H1 (cell line): ENCODE measurements around the gene TFAP2E. TPM values are rescaled to one million over a fixed set of nuclear protein-coding genes. Genes with fewer than 3 reads are reported as not detected.
A peak's percentile ranks its signal among the peaks of the same experiment; 100 is the strongest.

Source experiments
- CTCF ChIA-PET: fragments of 300-600 bp; sonication (Branson Sonifier 250); formaldehyde crosslinking; loops from one replicate; lab custom pipeline; 2021; ENCODE audit not compliant: partially characterized antibody; lab: Charles Lee
- POLR2A ChIA-PET: fragments of 300-600 bp; sonication (Branson Sonifier 250); formaldehyde crosslinking; loops from one replicate; lab custom pipeline; 2021; ENCODE audit warnings: inconsistent platforms; ENCODE audit not compliant: partially characterized antibody; lab: Charles Lee
- DNase-seq, 2 experiments: peaks; one replicate each; pipeline versions ENCODE4 v3.0.0 to v3.0.0-alpha.2; 2010 to 2022; ENCODE audit warnings: low spot score in 2 of 2, low read depth in 1 of 2, mixed read lengths in 1 of 2
- FAIRE-seq: peaks from 2 replicates; lab custom pipeline; 2011; peaks lifted over from hg19 to GRCh38; lab: Jason Lieb, UNC
- H2AFZ ChIP-seq: 2 replicates; pipeline ENCODE4 v1.8.1; 2012; ENCODE audit warnings: low read length, inconsistent platforms
- H2AK5ac ChIP-seq: 2 replicates; pipeline ENCODE4 v1.6.1; 2013; ENCODE audit warnings: low read depth, low read length
- H2BK120ac ChIP-seq: replicated peaks from 2 replicates; pipeline ENCODE3; 2013; ENCODE audit warnings: low read depth, low read length, inconsistent platforms
- H2BK12ac ChIP-seq: 2 replicates; pipeline ENCODE4 v1.6.1; 2013; ENCODE audit warnings: low read depth, low read length
- H2BK15ac ChIP-seq: 2 replicates; pipeline ENCODE4 v1.6.1; 2013; ENCODE audit warnings: low read length
- H2BK20ac ChIP-seq: 2 replicates; pipeline ENCODE4 v1.6.1; 2013; ENCODE audit warnings: low read length
- H2BK5ac ChIP-seq: 2 replicates; pipeline ENCODE4 v1.6.1; 2013; ENCODE audit warnings: low read depth, low read length
- H3K14ac ChIP-seq: 2 replicates; pipeline ENCODE4 v1.6.1; 2013; ENCODE audit warnings: inconsistent platforms; ENCODE audit not compliant: insufficient read length
- H3K18ac ChIP-seq: 2 replicates; pipeline ENCODE4 v1.6.1; 2013; ENCODE audit warnings: low read length; ENCODE audit errors: extremely low read depth
- H3K23ac ChIP-seq: 2 replicates; pipeline ENCODE4 v1.6.1; 2013; ENCODE audit warnings: inconsistent platforms; ENCODE audit not compliant: insufficient read length
- H3K23me2 ChIP-seq: 2 replicates; pipeline ENCODE4 v1.6.1; 2013; ENCODE audit warnings: low read depth, low read length
- H3K27ac ChIP-seq: 2 replicates; pipeline ENCODE4 v1.6.1; 2011; ENCODE audit warnings: low read depth, low read length, inconsistent platforms
- H3K27me3 ChIP-seq, 4 experiments: replicated peaks in 1 of 4; 1 replicate in 1 of 4; 2 replicates in 3 of 4; pipeline versions ENCODE4 v1.6.1 to v1.8.1; 2011 to 2013; ENCODE audit warnings: low read length in 3 of 4, mild to moderate bottlenecking in 3 of 4, inconsistent platforms in 2 of 4, mixed read lengths in 2 of 4, moderate library complexity in 1 of 4; ENCODE audit not compliant: control insufficient read depth in 3 of 4, insufficient read depth in 3 of 4; ENCODE audit errors: extremely low read depth in 1 of 4
- H3K36me3 ChIP-seq, 4 experiments: 2 replicates each; pipeline versions ENCODE4 v1.6.1 to v1.8.1; 2011 to 2013; ENCODE audit warnings: mild to moderate bottlenecking in 4 of 4, low read length in 3 of 4, moderate library complexity in 2 of 4, control low read depth in 1 of 4, inconsistent platforms in 1 of 4; ENCODE audit not compliant: insufficient read depth in 4 of 4, control insufficient read depth in 2 of 4
- H3K4ac ChIP-seq: replicated peaks from 2 replicates; pipeline ENCODE3; 2013; ENCODE audit warnings: low read length, low read depth, mixed read lengths, inconsistent platforms; ENCODE audit not compliant: insufficient read length
- H3K4me1 ChIP-seq, 4 experiments: replicated peaks in 1 of 4; 1 replicate in 1 of 4; 2 replicates in 3 of 4; pipeline versions ENCODE4 v1.6.1 to v1.8.1; 2011 to 2013; ENCODE audit warnings: low read length in 3 of 4, inconsistent platforms in 2 of 4, mixed read lengths in 1 of 4; ENCODE audit not compliant: insufficient read depth in 4 of 4, control insufficient read depth in 3 of 4
- H3K4me2 ChIP-seq, 2 experiments: 2 replicates each; pipeline versions ENCODE4 v1.6.1 to v1.8.1; 2011 to 2013; ENCODE audit warnings: low read depth in 2 of 2, low read length in 2 of 2, control low read depth in 1 of 2, inconsistent platforms in 1 of 2, mild to moderate bottlenecking in 1 of 2; ENCODE audit not compliant: insufficient read depth in 1 of 2
- H3K4me3 ChIP-seq, 4 experiments: fragments of 200-600, 300-600 bp in 1 of 4; sonication (generic), shearing (Covaris generic), sonication (Bioruptor Twin) in 1 of 4; 2 replicates each; pipeline versions ENCODE4 v1.5.1 to v1.8.1; 2011 to 2016; ENCODE audit warnings: low read length in 4 of 4, low read depth in 3 of 4, control low read depth in 2 of 4, inconsistent platforms in 2 of 4, mild to moderate bottlenecking in 2 of 4, mixed read lengths in 1 of 4, moderate library complexity in 1 of 4; ENCODE audit not compliant: insufficient read depth in 2 of 4; ENCODE audit errors: extremely low read depth in 1 of 4
- H3K56ac ChIP-seq: replicated peaks from 2 replicates; pipeline ENCODE3; 2013; ENCODE audit warnings: low read depth, mild to moderate bottlenecking, mixed read lengths, low read length, inconsistent platforms; ENCODE audit not compliant: insufficient read length
- H3K79me1 ChIP-seq: 2 replicates; pipeline ENCODE4 v1.6.1; 2013; ENCODE audit warnings: low read depth, low read length, control low read depth
- H3K79me2 ChIP-seq, 2 experiments: 2 replicates each; pipeline versions ENCODE4 v1.6.1 to v1.8.1; 2012 to 2013; ENCODE audit warnings: low read length in 2 of 2, mild to moderate bottlenecking in 2 of 2, inconsistent platforms in 1 of 2; ENCODE audit not compliant: insufficient read depth in 2 of 2, control insufficient read depth in 1 of 2
- H3K9ac ChIP-seq, 4 experiments: replicated peaks in 1 of 4; 1 replicate in 1 of 4; 2 replicates in 3 of 4; pipeline versions ENCODE4 v1.6.1 to v1.8.1; 2011 to 2013; ENCODE audit warnings: low read depth in 3 of 4, low read length in 3 of 4, control low read depth in 2 of 4, mild to moderate bottlenecking in 2 of 4, moderate library complexity in 2 of 4, inconsistent platforms in 1 of 4; ENCODE audit errors: extremely low read depth in 1 of 4
- H3K9me3 ChIP-seq, 2 experiments: 2 replicates each; pipeline versions ENCODE4 v1.6.1 to v1.8.1; 2012 to 2013; ENCODE audit warnings: mild to moderate bottlenecking in 2 of 2, moderate library complexity in 2 of 2, control low read depth in 1 of 2, inconsistent platforms in 1 of 2, low read depth in 1 of 2, low read length in 1 of 2, mixed read lengths in 1 of 2; ENCODE audit not compliant: insufficient read depth in 2 of 2
- H4K20me1 ChIP-seq, 2 experiments: replicated peaks in 1 of 2; 2 replicates each; pipeline versions ENCODE3 to v1.8.1; 2011 to 2013; ENCODE audit warnings: inconsistent platforms in 2 of 2, low read length in 2 of 2, mild to moderate bottlenecking in 1 of 2; ENCODE audit not compliant: insufficient read depth in 2 of 2, control insufficient read depth in 1 of 2
- H4K5ac ChIP-seq: 2 replicates; pipeline ENCODE4 v1.6.1; 2013; ENCODE audit warnings: low read length, low read depth, mixed read lengths, inconsistent platforms; ENCODE audit not compliant: insufficient read length
- H4K8ac ChIP-seq: 2 replicates; pipeline ENCODE4 v1.8.0; 2013; ENCODE audit warnings: mild to moderate bottlenecking, moderate library complexity, low read length, inconsistent platforms; ENCODE audit not compliant: insufficient read depth; ENCODE audit errors: extremely low read depth
- H4K91ac ChIP-seq: replicated peaks from 2 replicates; pipeline ENCODE3; 2013; ENCODE audit warnings: low read length, mixed read lengths, inconsistent platforms; ENCODE audit not compliant: insufficient read length
- CTCF ChIP-seq, 3 experiments: IDR thresholded peaks; 1 replicate in 2 of 3; 2 replicates in 1 of 3; pipeline versions ENCODE4 v1.5.1 to v1.6.1; 2011; ENCODE audit warnings: low read length in 3 of 3, mild to moderate bottlenecking in 3 of 3, inconsistent platforms in 2 of 3, low read depth in 1 of 3, moderate library complexity in 1 of 3; ENCODE audit not compliant: insufficient read depth in 1 of 3; ENCODE audit errors: control extremely low read depth in 1 of 3
- NRF1 ChIP-seq: IDR thresholded peaks from 2 replicates; pipeline ENCODE4 v1.6.1; 2011; ENCODE audit warnings: mild to moderate bottlenecking, low read depth, low read length, improper control_type of control experiment
- POLR2AphosphoS5 ChIP-seq: IDR thresholded peaks from 2 replicates; pipeline ENCODE4 v1.6.1; 2011; ENCODE audit warnings: low read depth, low read length
- RAD21 ChIP-seq, 2 experiments: IDR thresholded peaks in 1 of 2; conservative IDR thresholded peaks in 1 of 2; 2 replicates each; pipeline ENCODE4 v1.6.1; 2011; ENCODE audit warnings: low read depth in 2 of 2, low read length in 2 of 2, improper control_type of control experiment in 1 of 2, inconsistent platforms in 1 of 2, mild to moderate bottlenecking in 1 of 2, moderate library complexity in 1 of 2
- TAF1 ChIP-seq: IDR thresholded peaks from 2 replicates; pipeline ENCODE4 v1.6.1; 2011; ENCODE audit warnings: mild to moderate bottlenecking, low read depth, low read length
- TEAD4 ChIP-seq: IDR thresholded peaks from 2 replicates; pipeline ENCODE4 v1.6.1; 2012; ENCODE audit warnings: low read depth, low read length, inconsistent platforms, mixed read lengths
- WGBS, 2 experiments: shearing (Covaris generic) in 1 of 2; methylation state at CpG; one replicate each; pipeline versions ENCODE4 v1.1.6 to v1.1.7; 2013 to 2015; ENCODE audit warnings: low lambda C conversion rate in 2 of 2, mixed read lengths in 2 of 2, inconsistent platforms in 1 of 2, low coverage in 1 of 2, missing lambda C conversion rate in 1 of 2; ENCODE audit not compliant: insufficient replicate concordance in 2 of 2, insufficient coverage in 1 of 2, insufficient read length in 1 of 2; ENCODE audit errors: extremely low coverage in 1 of 2, missing lambda C conversion rate in 1 of 2; 5-methylcytosine and 5-hydroxymethylcytosine counted together
- polyA plus RNA-seq, 7 experiments: library from polyadenylated mRNA; depleted of rRNA in 3 of 7; stranded (reverse) in 5 of 7; unstranded in 2 of 7; fragments of >200 nt in 5 of 7; fragments of 200-250 nt in 2 of 7; gene quantifications; 1 replicate in 5 of 7; 2 replicates in 1 of 7; 4 replicates in 1 of 7; pipeline versions ENCODE4 v1.2.1 to v1.2.3, GENCODE V29; 2011 to 2013; ENCODE audit warnings: missing spikeins in 2 of 7, mixed read lengths in 2 of 7
- total RNA-seq: library from RNA; stranded (reverse); fragmentation: NEBNext Ultra II Directional; extraction: Animal tissue kit (Norgen Biotek cat#: 25700); gene quantifications from 2 replicates; pipeline ENCODE4 v1.2.1, GENCODE V29; 2021

TFAP2E gene
- total and polyA plus RNA-seq, 2 of the 8 experiments (the other 6 are each of a cell fraction or from before 2014, with no cell fraction given): 0.24 to 0.50 TPM

GRCh38 chr1:35568975-35569395 lies 4.1 kb upstream of the TFAP2E start:
- H3K79me1 ChIP-seq: no peaks in the 10 kb centered on the region
- peak; percentile 99 for FAIRE-seq
- peaks cover 2 to 18% of the 10 kb centered on the region in 2 experiments for H4K20me1 ChIP-seq
- no peak overlapping the region for H3K9ac ChIP-seq
- no peaks in the 10 kb centered on the region for H3K9me3 ChIP-seq
- no peak overlapping the region for H4K8ac ChIP-seq
- H3K4me3 ChIP-seq: no peak overlapping the region
- 28% methylated on average over 4 of the region's 4 CpGs; no CpG with 5 or more reads in 1 of the 2 experiments for WGBS, 2 experiments
- H3K27me3 ChIP-seq: peaks cover 25 to 47% (median 38%) of the 10 kb centered on the region in 4 experiments
- H2BK5ac ChIP-seq: no peak overlapping the region
- H3K18ac ChIP-seq: no peak overlapping the region
- no peak overlapping the region for H2AFZ ChIP-seq
- H3K36me3 ChIP-seq: peaks cover 0 to 14% (median 4%) of the 10 kb centered on the region in 4 experiments; a peak in 5 of 8 replicates
- H3K4ac ChIP-seq: no peak overlapping the region
- H3K23ac ChIP-seq: no peak overlapping the region
- POLR2A ChIA-PET: interaction anchor here (0.6 to 3.2 kb wide), 10 partner anchors 8 to 180 kb away, joined by 3 to 12 read pairs (median 5); partner anchors contain the start of genes C1orf216 and KIAA0319L
- H3K56ac ChIP-seq: no peak overlapping the region
- TF ChIP-seq POLR2AphosphoS5 (peak; percentile 26; the same call in 1 of the 2 replicates), RAD21 (IDR thresholded peaks at IDR 0.05 in 1 of 2, conservative IDR thresholded peaks at IDR 0.05 in 1 of 2; ENCODE audit: low read depth in 2 of 2, low read length in 2 of 2) (peak; percentile 96), TEAD4 (0 out of 2 replicates have a peak, but pooled peaks have one; percentile 11), TAF1 (no peak), CTCF (IDR thresholded peaks at IDR 0.05; ENCODE audit: control extremely low read depth in 1 of 3, insufficient read depth in 1 of 3, low read depth in 1 of 3, low read length in 3 of 3) (peak; percentile 84 to 96 (median 94)), NRF1 (no peak)
- H2BK12ac ChIP-seq: no peak overlapping the region
- H4K5ac ChIP-seq: no peak overlapping the region
- H3K4me1 ChIP-seq: peaks cover 0 to 2% (median 0%) of the 10 kb centered on the region in 4 experiments; a peak in 4 of 7 replicates
- H2BK20ac ChIP-seq: no peak overlapping the region
- no peak overlapping the region for H3K4me2 ChIP-seq
- H3K23me2 ChIP-seq: peaks cover 7% of the 10 kb centered on the region; the same call in 1 of the 2 replicates
- no peaks in the 10 kb centered on the region for H3K79me2 ChIP-seq
- H2BK120ac ChIP-seq: no peak overlapping the region
- no peak overlapping the region for H2BK15ac ChIP-seq
- no peak overlapping the region for H2AK5ac ChIP-seq
- no peak overlapping the region for H4K91ac ChIP-seq
- CTCF ChIA-PET: interaction anchor here (0.6 to 5.8 kb wide), 49 partner anchors 9 to 410 kb away, joined by 3 to 91 read pairs (median 4); partner anchors contain the start of genes C1orf216 and KIAA0319L
- no peak overlapping the region for H3K14ac ChIP-seq
- H3K27ac ChIP-seq: no peak overlapping the region
- DNase-seq: peak in 1 of 2 experiments; percentile 87
